ENCODE results near the gene CFDP1. TPM values are rescaled to one million over a fixed set of nuclear protein-coding genes. Genes with fewer than 3 reads are reported as not detected.

CFDP1 gene
- total and polyA plus RNA-seq, 10 donors: 56.1 to 222 (median 108) TPM

- intact Hi-C loops (cut with DNase I; ENCODE audit: low total_unique reads): no loop called here
- DNase-seq: no peak
- H3K27ac ChIP-seq: peak overlapping the region in 6 of 8 donors; percentile 89 to 97 (median 93)
- H3K4me3 ChIP-seq: peak overlapping the region in 2 of 8 donors; percentile 75 to 83
- H3K36me3 ChIP-seq: no peaks in the 10 kb centered on the region
- H3K9me3 ChIP-seq: no peaks in the 10 kb centered on the region
- peaks cover 0 to 86% (median 20%) of the 10 kb centered on the region in 7 donors for H3K27me3 ChIP-seq (replicated peaks in 1 of 7)
- peaks cover 34 to 97% (median 63%) of the 10 kb centered on the region in 6 donors for H3K4me1 ChIP-seq
- WGBS, 5 donors: 54 to 78% (median 73%) methylated on average over 11 to 14 of the region's 14 CpGs
- TF ChIP-seq POLR2A (IDR thresholded peaks at IDR 0.05) (no peak), POLR2AphosphoS5 (IDR thresholded peaks at IDR 0.05) (peak; percentile 40 to 57 (median 53))
- TF ChIP-seq, protein P1, sequence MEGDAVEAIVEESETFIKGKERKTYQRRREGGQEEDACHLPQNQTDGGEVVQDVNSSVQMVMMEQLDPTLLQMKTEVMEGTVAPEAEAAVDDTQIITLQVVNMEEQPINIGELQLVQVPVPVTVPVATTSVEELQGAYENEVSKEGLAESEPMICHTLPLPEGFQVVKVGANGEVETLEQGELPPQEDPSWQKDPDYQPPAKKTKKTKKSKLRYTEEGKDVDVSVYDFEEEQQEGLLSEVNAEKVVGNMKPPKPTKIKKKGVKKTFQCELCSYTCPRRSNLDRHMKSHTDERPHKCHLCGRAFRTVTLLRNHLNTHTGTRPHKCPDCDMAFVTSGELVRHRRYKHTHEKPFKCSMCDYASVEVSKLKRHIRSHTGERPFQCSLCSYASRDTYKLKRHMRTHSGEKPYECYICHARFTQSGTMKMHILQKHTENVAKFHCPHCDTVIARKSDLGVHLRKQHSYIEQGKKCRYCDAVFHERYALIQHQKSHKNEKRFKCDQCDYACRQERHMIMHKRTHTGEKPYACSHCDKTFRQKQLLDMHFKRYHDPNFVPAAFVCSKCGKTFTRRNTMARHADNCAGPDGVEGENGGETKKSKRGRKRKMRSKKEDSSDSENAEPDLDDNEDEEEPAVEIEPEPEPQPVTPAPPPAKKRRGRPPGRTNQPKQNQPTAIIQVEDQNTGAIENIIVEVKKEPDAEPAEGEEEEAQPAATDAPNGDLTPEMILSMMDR (IDR thresholded peaks at IDR 0.05 in 8 of 11, conservative IDR thresholded peaks at IDR 0.05 in 3 of 11): peak in 1 of 11 experiments; percentile 11
These were observed 171.1 kb downstream of the CFDP1 start for GRCh38 chr16:75262104-75262799.

GRCh38 chr16:75261590-75262078, 171.7 kb downstream of the CFDP1 start:
- peaks cover 38 to 97% (median 63%) of the 10 kb centered on the region in 6 donors for H3K4me1 ChIP-seq
- WGBS, 5 donors: 72 to 100% (median 76%) methylated on average over 2 to 3 of the region's 3 CpGs
- no peaks in the 10 kb centered on the region for H3K36me3 ChIP-seq
- peak overlapping the region in 5 of 8 donors; percentile 62 to 97 (median 92) for H3K27ac ChIP-seq
- no peak for TF ChIP-seq POLR2AphosphoS5 (IDR thresholded peaks at IDR 0.05)
- TF ChIP-seq, protein P1 (IDR thresholded peaks at IDR 0.05 in 8 of 11, conservative IDR thresholded peaks at IDR 0.05 in 3 of 11): no peak
- TF ChIP-seq POLR2A (IDR thresholded peaks at IDR 0.05): no peak
- H3K4me3 ChIP-seq: peak overlapping the region in 1 of 8 donors; percentile 83
- no peaks in the 10 kb centered on the region for H3K9me3 ChIP-seq
- H3K27me3 ChIP-seq (replicated peaks in 1 of 7): peaks cover 0 to 86% (median 19%) of the 10 kb centered on the region in 7 donors
- intact Hi-C loops (cut with DNase I; ENCODE audit: low total_unique reads): no loop called here
- no peak for DNase-seq

- Histone ChIP-seq H3K4me3 (no peak overlapping the region), H3K9me3 (no peaks in the 10 kb centered on the region), H3K27me3 (replicated peaks in 1 of 7) (peaks cover 0 to 86% (median 17%) of the 10 kb centered on the region in 7 donors), H3K4me1 (peaks cover 36 to 97% (median 63%) of the 10 kb centered on the region in 6 donors), H3K27ac (peak overlapping the region in 5 of 8 donors; percentile 18 to 97 (median 92)), H3K36me3 (no peaks in the 10 kb centered on the region)
- TF ChIP-seq, protein P1 (IDR thresholded peaks at IDR 0.05 in 8 of 11, conservative IDR thresholded peaks at IDR 0.05 in 3 of 11): no peak
- TF ChIP-seq POLR2AphosphoS5 (IDR thresholded peaks at IDR 0.05): no peak
- no peak for TF ChIP-seq POLR2A (IDR thresholded peaks at IDR 0.05)
- WGBS, 5 donors: 65 to 82% (median 76%) methylated on average over 7 to 10 of the region's 10 CpGs
- no peak for DNase-seq
- intact Hi-C loops (cut with DNase I; ENCODE audit: low total_unique reads): no loop called here
These were observed 172.3 kb downstream of the CFDP1 start for GRCh38 chr16:75260851-75261589.

- intact Hi-C loops (cut with DNase I; ENCODE audit: low total_unique reads): no loop called here
- Histone ChIP-seq H3K36me3 (no peaks in the 10 kb centered on the region), H3K27ac (peak overlapping the region in 4 of 8 donors; percentile 18 to 91 (median 88)), H3K4me3 (no peak overlapping the region), H3K27me3 (replicated peaks in 1 of 7) (peaks cover 0 to 86% (median 4%) of the 10 kb centered on the region in 7 donors), H3K4me1 (peaks cover 35 to 99% (median 68%) of the 10 kb centered on the region in 6 donors), H3K9me3 (no peaks in the 10 kb centered on the region)
- 73 to 85% (median 81%) methylated on average over 6 of the region's 6 CpGs for WGBS, 5 donors
- DNase-seq: no peak
- no peak for TF ChIP-seq POLR2A (IDR thresholded peaks at IDR 0.05)
- TF ChIP-seq, protein P1 (IDR thresholded peaks at IDR 0.05 in 8 of 11, conservative IDR thresholded peaks at IDR 0.05 in 3 of 11): no peak
- TF ChIP-seq POLR2AphosphoS5 (IDR thresholded peaks at IDR 0.05): no peak
These were observed 174.5 kb downstream of the CFDP1 start for GRCh38 chr16:75258807-75259141.

Data from spleen (tissue), 11 donors.